Upper lobe of right lung (tissue), 1 donor: ENCODE data around the gene OGFRL1. TPM values are rescaled to one million over a fixed set of nuclear protein-coding genes. Genes with fewer than 3 reads are reported as not detected.
A peak's percentile ranks its signal among the peaks of the same experiment; 100 is the strongest.

Experiments used
- ATAC-seq: fragments of 200-7000 bp; cut with Tn5 transposase; one replicate; pipeline ENCODE4 v1.9.1; 2020; ENCODE audit warnings: mild to moderate bottlenecking, moderate library complexity
- DNase-seq: peaks from one replicate; pipeline ENCODE4 v3.0.0-alpha.2; 2020
- H3K27ac ChIP-seq: fragments of 200-600 bp; one replicate; pipeline ENCODE4 v1.8.0; 2022
- H3K27me3 ChIP-seq: fragments of 200-600 bp; one replicate; pipeline ENCODE4 v1.8.0; 2022; ENCODE audit warnings: mild to moderate bottlenecking
- H3K36me3 ChIP-seq: fragments of 200-600 bp; one replicate; pipeline ENCODE4 v1.8.0; 2022
- H3K4me1 ChIP-seq: fragments of 200-600 bp; one replicate; pipeline ENCODE4 v1.8.0; 2022
- H3K4me3 ChIP-seq: fragments of 200-600 bp; one replicate; pipeline ENCODE4 v1.8.0; 2022; ENCODE audit warnings: mild to moderate bottlenecking
- H3K9me3 ChIP-seq: fragments of 200-600 bp; one replicate; pipeline ENCODE4 v1.8.0; 2022
- CTCF ChIP-seq: fragments of 200-600 bp; IDR thresholded peaks from one replicate; pipeline ENCODE4 v1.8.0; 2022; ENCODE audit warnings: antibody characterized with exemption
- intact Hi-C: fragments of 100-400 bp; cut with DNase I; formaldehyde crosslinking; loops from one replicate; pipeline ENCODE4 v1.11.0; 2022
- total RNA-seq: library from RNA; stranded (reverse); fragmentation: NEBNext Ultra II Directional; extraction: Animal tissue kit (Norgen Biotek cat#: 25700); gene quantifications from one replicate; pipeline ENCODE4 v1.2.1, GENCODE V29; 2021
- donor health status: DM: no; HTN: yes; CAD: no; lungs with severe emphysema.

Gene OGFRL1
- total RNA-seq, 1 donor from 2014 or later, result 29.0 TPM

GRCh38 chr6:71287926-71288227, 734 bp upstream of the OGFRL1 start:
- ATAC-seq (no peak), DNase-seq (no peak)
- no peaks in the 10 kb centered on the region for H3K27me3 ChIP-seq
- peak overlapping the region; percentile 74 for H3K4me3 ChIP-seq
- no peak for TF ChIP-seq CTCF
- H3K36me3 ChIP-seq, result no peaks in the 10 kb centered on the region
- intact Hi-C loops, result no loop called here
- H3K27ac ChIP-seq, result peak overlapping the region; percentile 86
- peaks cover 20% of the 10 kb centered on the region for H3K4me1 ChIP-seq
- no peaks in the 10 kb centered on the region for H3K9me3 ChIP-seq

- H3K36me3 ChIP-seq, result peaks cover 5% of the 10 kb centered on the region
- H3K27me3 ChIP-seq, result no peaks in the 10 kb centered on the region
- H3K4me3 ChIP-seq, result peak overlapping the region; percentile 74
- peak; percentile 42 for ATAC-seq
- peaks cover 26% of the 10 kb centered on the region for H3K4me1 ChIP-seq
- H3K27ac ChIP-seq, result peak overlapping the region; percentile 86
- DNase-seq, result peak; percentile 79
- no peaks in the 10 kb centered on the region for H3K9me3 ChIP-seq
- intact Hi-C loops, result no loop called here
- no peak for TF ChIP-seq CTCF
Measured at GRCh38 chr6:71289039-71289801, 609 bp downstream of the OGFRL1 start.

GRCh38 chr6:71289802-71290175, 1.2 kb downstream of the OGFRL1 start:
- H3K27ac ChIP-seq, result peak overlapping the region; percentile 86

GRCh38 chr6:71290611-71291010, 2.0 kb downstream of the OGFRL1 start:
- no peak overlapping the region for H3K27ac ChIP-seq
- intact Hi-C loops, result no loop called here
- DNase-seq (no peak), ATAC-seq (no peak)
- peak overlapping the region; percentile 74 for H3K4me3 ChIP-seq
- peaks cover 14% of the 10 kb centered on the region for H3K36me3 ChIP-seq
- no peak for TF ChIP-seq CTCF
- H3K27me3 ChIP-seq, result no peaks in the 10 kb centered on the region
- H3K4me1 ChIP-seq, result peaks cover 26% of the 10 kb centered on the region
- H3K9me3 ChIP-seq, result no peaks in the 10 kb centered on the region

More at GRCh38 chr6:71289802-71290175, 1.2 kb downstream of the OGFRL1 start:
- DNase-seq (no peak), ATAC-seq (no peak)
- H3K36me3 ChIP-seq, result peaks cover 7% of the 10 kb centered on the region
- intact Hi-C loops, result no loop called here
- TF ChIP-seq CTCF, result no peak
- H3K4me3 ChIP-seq, result peak overlapping the region; percentile 74
- peaks cover 26% of the 10 kb centered on the region for H3K4me1 ChIP-seq
- H3K9me3 ChIP-seq, result no peaks in the 10 kb centered on the region
- no peaks in the 10 kb centered on the region for H3K27me3 ChIP-seq

GRCh38 chr6:71292001-71292400, 3.4 kb downstream of the OGFRL1 start:
- Histone ChIP-seq H3K27ac (no peak overlapping the region), H3K4me1 (peaks cover 26% of the 10 kb centered on the region), H3K4me3 (no peak overlapping the region), H3K27me3 (no peaks in the 10 kb centered on the region), H3K9me3 (no peaks in the 10 kb centered on the region), H3K36me3 (peaks cover 28% of the 10 kb centered on the region)
- ATAC-seq, result no peak
- intact Hi-C loops, result no loop called here
- no peak for TF ChIP-seq CTCF
- no peak for DNase-seq

- no peak for DNase-seq
- ATAC-seq, result peak; percentile 74
- intact Hi-C loops, result no loop called here
Measured at GRCh38 chr6:71294121-71294523, 5.5 kb downstream of the OGFRL1 start.

More at GRCh38 chr6:71294121-71294523, 5.5 kb downstream of the OGFRL1 start:
- H3K9me3 ChIP-seq, result no peaks in the 10 kb centered on the region
- H3K27me3 ChIP-seq, result no peaks in the 10 kb centered on the region
- H3K4me3 ChIP-seq, result no peak overlapping the region
- no peak overlapping the region for H3K27ac ChIP-seq
- H3K4me1 ChIP-seq, result peaks cover 15% of the 10 kb centered on the region
- no peak for TF ChIP-seq CTCF
- peaks cover 32% of the 10 kb centered on the region for H3K36me3 ChIP-seq
